ENCODE results near the gene ZFAND6.

ZFAND6 gene

GRCh38 chr15:80052597-80053304, 6.7 kb upstream of the ZFAND6 start:
- DNase-seq (ENCODE audit: low spot score): no peak

- DNase-seq (ENCODE audit: low spot score): no peak
Observed at GRCh38 chr15:80055933-80056332, 3.5 kb upstream of the ZFAND6 start.

- DNase-seq (ENCODE audit: low spot score): no peak
Observed at GRCh38 chr15:80058044-80058443, 1.4 kb upstream of the ZFAND6 start.

- DNase-seq (ENCODE audit: low spot score): peak; percentile 27
Observed at GRCh38 chr15:80059786-80060355, 395 bp downstream of the ZFAND6 start.

GRCh38 chr15:80060356-80061006, 1.0 kb downstream of the ZFAND6 start:
- peak; percentile 25 for DNase-seq (ENCODE audit: low spot score)

GRCh38 chr15:80061582-80061981, 2.1 kb downstream of the ZFAND6 start:
- no peak for DNase-seq (ENCODE audit: low spot score)

- DNase-seq (ENCODE audit: low spot score): no peak
Observed at GRCh38 chr15:80066912-80067311, 7.4 kb downstream of the ZFAND6 start.

- peak; percentile 53 for DNase-seq (ENCODE audit: low spot score)
Observed at GRCh38 chr15:80068578-80068977, 9.1 kb downstream of the ZFAND6 start.

GRCh38 chr15:80070840-80071239, 11.4 kb downstream of the ZFAND6 start:
- DNase-seq (ENCODE audit: low spot score): no peak

- DNase-seq (ENCODE audit: low spot score): no peak
Observed at GRCh38 chr15:80071652-80072051, 12.2 kb downstream of the ZFAND6 start.

- DNase-seq (ENCODE audit: low spot score): peak; percentile 67
Observed at GRCh38 chr15:80072285-80072994, 13.0 kb downstream of the ZFAND6 start.

- no peak for DNase-seq (ENCODE audit: low spot score)
Observed at GRCh38 chr15:80073197-80073596, 13.7 kb downstream of the ZFAND6 start.

- no peak for DNase-seq (ENCODE audit: low spot score)
Observed at GRCh38 chr15:80076321-80077318, 17.1 kb downstream of the ZFAND6 start.

- no peak for DNase-seq (ENCODE audit: low spot score)
Observed at GRCh38 chr15:80081390-80081789, 21.9 kb downstream of the ZFAND6 start.

- no peak for DNase-seq (ENCODE audit: low spot score)
Observed at GRCh38 chr15:80087104-80087503, 27.6 kb downstream of the ZFAND6 start.

- DNase-seq (ENCODE audit: low spot score): no peak
Observed at GRCh38 chr15:80090041-80090440, 30.6 kb downstream of the ZFAND6 start.

- DNase-seq (ENCODE audit: low spot score): no peak
Observed at GRCh38 chr15:80090879-80091503, 31.5 kb downstream of the ZFAND6 start.

GRCh38 chr15:80093854-80094418, 34.5 kb downstream of the ZFAND6 start:
- no peak for DNase-seq (ENCODE audit: low spot score)

- DNase-seq (ENCODE audit: low spot score): no peak
Observed at GRCh38 chr15:80095511-80095910, 36.0 kb downstream of the ZFAND6 start.

- no peak for DNase-seq (ENCODE audit: low spot score)
Observed at GRCh38 chr15:80095969-80096368, 36.5 kb downstream of the ZFAND6 start.

- DNase-seq (ENCODE audit: low spot score): no peak
Observed at GRCh38 chr15:80098341-80098740, 38.9 kb downstream of the ZFAND6 start.
